Lung (tissue), 12 donors: ENCODE measurements around the gene SLC4A1AP. TPM values are rescaled to one million over a fixed set of nuclear protein-coding genes. Genes with fewer than 3 reads are reported as not detected.
A peak's percentile ranks its signal among the peaks of the same experiment; 100 is the strongest.

Experiments
- ATAC-seq: fragments of 200-7000 bp; cut with Tn5 transposase; one replicate; pipeline ENCODE4 v1.9.1; 2020; ENCODE audit warnings: moderate number of reproducible peaks; ENCODE audit not compliant: insufficient read depth, low FRiP score
- DNase-seq, 3 donors: peaks; one replicate each; pipeline ENCODE4 v3.0.0-alpha.2; 2013 to 2017
- H3K27ac ChIP-seq, 2 donors: one replicate each; pipeline ENCODE4 v1.5.1; 2013; ENCODE audit warnings: mild to moderate bottlenecking in 2 of 2, moderate library complexity in 2 of 2, control low read depth in 1 of 2, inconsistent platforms in 1 of 2, low read depth in 1 of 2, low read length in 1 of 2
- H3K27me3 ChIP-seq, 3 donors: one replicate each; pipeline ENCODE4 v1.5.1; 2013; ENCODE audit warnings: low read length in 2 of 3; ENCODE audit not compliant: control insufficient read depth in 3 of 3, insufficient read depth in 3 of 3
- H3K36me3 ChIP-seq, 4 donors: one replicate each; pipeline ENCODE4 v1.5.1; 2013; ENCODE audit warnings: low read length in 4 of 4, mild to moderate bottlenecking in 1 of 4, moderate library complexity in 1 of 4; ENCODE audit not compliant: control insufficient read depth in 4 of 4, insufficient read depth in 4 of 4
- H3K4me1 ChIP-seq, 5 donors: one replicate each; pipeline ENCODE4 v1.5.1; 2013; ENCODE audit warnings: low read length in 5 of 5, mild to moderate bottlenecking in 2 of 5, moderate library complexity in 1 of 5; ENCODE audit not compliant: control insufficient read depth in 5 of 5, insufficient read depth in 5 of 5
- H3K4me3 ChIP-seq: one replicate; pipeline ENCODE4 v1.5.1; 2013; ENCODE audit warnings: mild to moderate bottlenecking, control low read depth, moderate library complexity
- H3K9ac ChIP-seq, 2 donors: one replicate each; pipeline ENCODE4 v1.5.1; 2013; ENCODE audit warnings: low read length in 2 of 2, control low read depth in 1 of 2; ENCODE audit not compliant: insufficient read depth in 1 of 2
- H3K9me3 ChIP-seq, 4 donors: one replicate each; pipeline ENCODE4 v1.5.1; 2013; ENCODE audit warnings: low read length in 3 of 4, mild to moderate bottlenecking in 1 of 4, moderate library complexity in 1 of 4; ENCODE audit not compliant: control insufficient read depth in 4 of 4, insufficient read depth in 3 of 4
- CTCF ChIP-seq: IDR thresholded peaks from 2 replicates; pipeline ENCODE4 v1.5.1; 2012; ENCODE audit warnings: mild to moderate bottlenecking; ENCODE audit errors: control extremely low read depth, extremely low read depth
- WGBS, 2 donors: extraction: QIAGEN DNeasy Blood & Tissue Kit; methylation state at CpG; one replicate each; pipeline ENCODE4 v1.1.7; 2013; 5-methylcytosine and 5-hydroxymethylcytosine counted together
- polyA plus RNA-seq, 2 donors: library from polyadenylated mRNA; stranded (reverse); fragments of 200-250 nt; gene quantifications; one replicate each; pipeline ENCODE4 v1.2.1, GENCODE V29; 2013
- total RNA-seq, 2 donors: library from RNA; depleted of rRNA in 1 of 2; stranded (reverse); fragments of >200 nt in 1 of 2; gene quantifications; one replicate each; pipeline ENCODE4 v1.2.1, GENCODE V29; 2014 to 2021
- donor health status: control.
- donor health status: control.
- donor health status: Bipolar disorder and iron deficiency.
- donor health status: healthy.
- donor health status: DM: yes; HTN: yes; CAD: no.

The SLC4A1AP gene
- total and polyA plus RNA-seq, 4 donors: 14.0 to 28.6 (median 17.9) TPM

GRCh38 chr2:27737676-27738348 is 74.1 kb downstream of the SLC4A1AP start:
- Histone ChIP-seq H3K27me3 (no peaks in the 10 kb centered on the region), H3K9me3 (no peaks in the 10 kb centered on the region), H3K4me1 (peaks cover 0 to 23% (median 11%) of the 10 kb centered on the region in 5 donors), H3K27ac (peak overlapping the region; percentile 65 to 94), H3K36me3 (no peaks in the 10 kb centered on the region), H3K9ac (no peak overlapping the region), H3K4me3 (no peak overlapping the region)
- WGBS, 2 donors: 52 to 58% methylated on average over 7 of the region's 7 CpGs
- ATAC-seq (peak; percentile 43), DNase-seq (peak in 1 of 3 donors; percentile 43)
- no peak for TF ChIP-seq CTCF

DNA sequence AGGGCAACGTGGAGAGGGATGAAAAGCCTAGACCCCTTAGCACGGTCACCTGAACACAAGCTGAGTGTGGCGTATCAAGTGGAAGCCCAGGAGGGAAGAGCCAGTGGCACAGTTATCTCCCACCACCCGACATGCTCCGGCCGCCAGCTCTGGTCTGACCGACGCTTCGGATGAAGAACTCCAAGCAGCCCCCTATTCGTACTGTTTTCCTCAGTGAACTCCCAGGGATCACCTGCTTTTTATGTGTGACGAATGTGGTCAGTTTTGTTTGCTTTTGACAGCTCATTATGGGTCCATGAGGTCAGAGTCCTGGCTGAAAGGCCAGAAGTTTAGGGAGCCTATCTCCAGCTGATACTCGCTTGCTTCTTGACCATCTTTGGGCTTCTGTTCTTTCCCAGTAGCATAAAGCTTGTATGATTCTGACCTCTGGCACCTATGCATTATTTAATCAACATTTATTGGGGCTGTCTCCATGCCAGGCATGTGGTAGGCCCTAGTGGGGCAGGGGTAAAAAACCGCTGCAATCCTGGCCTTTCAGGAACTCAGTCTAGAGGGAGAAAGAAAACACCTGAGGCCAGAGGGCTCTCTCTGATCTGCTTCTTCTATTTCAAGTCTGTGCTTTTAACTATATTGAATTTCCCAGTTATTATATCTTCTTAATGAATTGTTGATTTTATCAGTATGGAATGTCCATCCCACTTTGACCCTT is 74.8 kb downstream of the SLC4A1AP start:
- Histone ChIP-seq H3K27ac (peak overlapping the region; percentile 65 to 94), H3K4me3 (no peak overlapping the region), H3K9me3 (no peaks in the 10 kb centered on the region), H3K36me3 (no peaks in the 10 kb centered on the region), H3K9ac (no peak overlapping the region), H3K27me3 (no peaks in the 10 kb centered on the region), H3K4me1 (peaks cover 0 to 23% (median 11%) of the 10 kb centered on the region in 5 donors)
- WGBS, 2 donors: 89 to 96% methylated on average over 13 of the region's 13 CpGs
- TF ChIP-seq CTCF: no peak
- no peak for ATAC-seq
- no peak for DNase-seq

- Histone ChIP-seq H3K9me3 (no peaks in the 10 kb centered on the region), H3K36me3 (no peaks in the 10 kb centered on the region), H3K27me3 (no peaks in the 10 kb centered on the region), H3K4me1 (peaks cover 0 to 23% (median 11%) of the 10 kb centered on the region in 5 donors), H3K27ac (no peak overlapping the region), H3K9ac (no peak overlapping the region), H3K4me3 (no peak overlapping the region)
- DNase-seq: no peak
- no peak for ATAC-seq
- 97 to 99% methylated on average over 4 of the region's 4 CpGs for WGBS, 2 donors
- TF ChIP-seq CTCF: no peak
Measured at GRCh38 chr2:27739058-27739373, 75.3 kb downstream of the SLC4A1AP start.
